ENCODE measurements around the gene WFDC8.

The WFDC8 gene

DNA sequence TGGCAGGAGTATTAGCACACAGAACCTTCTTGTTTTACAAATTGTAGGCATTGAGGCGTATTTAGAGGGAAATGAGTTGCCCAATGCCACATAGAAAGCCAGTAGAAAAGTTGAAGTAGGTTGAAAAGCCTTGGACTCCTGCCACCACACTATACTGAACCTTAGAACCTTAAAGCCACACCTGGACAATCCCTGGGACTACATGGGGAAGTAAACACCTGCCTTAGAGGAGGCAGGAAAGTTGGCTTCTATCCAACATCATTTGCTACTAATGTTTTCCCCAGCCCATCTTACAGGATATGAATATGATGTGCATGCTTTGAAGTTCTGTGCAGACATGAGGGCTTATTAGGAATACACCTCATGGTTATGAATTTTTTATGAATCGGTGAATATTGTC lies 26.6 kb downstream of the WFDC8 start:
- no peaks in the 10 kb centered on the region for H3K9me3 ChIP-seq (ENCODE audit: control insufficient read depth, insufficient read depth, low read depth, low read length)
- H3K4me1 ChIP-seq (ENCODE audit: control insufficient read depth, insufficient read depth, low read length) = no peaks in the 10 kb centered on the region
- H3K36me3 ChIP-seq (ENCODE audit: control insufficient read depth, insufficient read depth, low read length) = no peaks in the 10 kb centered on the region

DNA sequence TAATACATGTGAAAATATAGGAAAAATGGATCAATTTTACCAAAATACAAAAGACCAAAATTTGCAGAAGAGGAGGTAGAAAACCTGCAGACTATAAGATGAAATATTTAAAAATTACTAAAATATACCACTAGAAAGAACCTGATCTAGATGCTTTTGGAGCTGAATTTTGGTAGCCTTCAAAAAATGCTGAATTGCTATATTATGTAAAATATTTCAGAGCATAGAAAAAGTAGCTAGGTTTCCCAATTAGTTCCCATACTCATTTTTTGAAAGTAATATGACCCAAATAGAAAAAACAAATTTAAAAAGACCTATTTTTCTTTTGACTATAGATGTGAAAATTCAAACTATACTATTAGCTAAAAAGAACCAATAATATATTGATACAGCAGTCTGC lies 28.3 kb downstream of the WFDC8 start:
- Histone ChIP-seq H3K9ac (ENCODE audit: low read length) (no peak overlapping the region), H3K4me3 (ENCODE audit: low read depth, low read length) (no peak overlapping the region), H3K27me3 (ENCODE audit: control insufficient read depth, insufficient read depth, low read length) (no peaks in the 10 kb centered on the region), H3K9me3 (ENCODE audit: control insufficient read depth, insufficient read depth, low read depth, low read length) (no peaks in the 10 kb centered on the region), H3K4me1 (ENCODE audit: control insufficient read depth, insufficient read depth, low read length) (no peaks in the 10 kb centered on the region), H3K27ac (ENCODE audit: low read depth, low read length) (no peak overlapping the region), H3K36me3 (ENCODE audit: control insufficient read depth, insufficient read depth, low read length) (no peaks in the 10 kb centered on the region)

More for the DNA sequence above, 26.6 kb downstream of the WFDC8 start:
- Histone ChIP-seq H3K27ac (ENCODE audit: low read depth, low read length) (no peak overlapping the region), H3K4me3 (ENCODE audit: low read depth, low read length) (no peak overlapping the region), H3K27me3 (ENCODE audit: control insufficient read depth, insufficient read depth, low read length) (no peaks in the 10 kb centered on the region), H3K9ac (ENCODE audit: low read length) (no peak overlapping the region)

DNA sequence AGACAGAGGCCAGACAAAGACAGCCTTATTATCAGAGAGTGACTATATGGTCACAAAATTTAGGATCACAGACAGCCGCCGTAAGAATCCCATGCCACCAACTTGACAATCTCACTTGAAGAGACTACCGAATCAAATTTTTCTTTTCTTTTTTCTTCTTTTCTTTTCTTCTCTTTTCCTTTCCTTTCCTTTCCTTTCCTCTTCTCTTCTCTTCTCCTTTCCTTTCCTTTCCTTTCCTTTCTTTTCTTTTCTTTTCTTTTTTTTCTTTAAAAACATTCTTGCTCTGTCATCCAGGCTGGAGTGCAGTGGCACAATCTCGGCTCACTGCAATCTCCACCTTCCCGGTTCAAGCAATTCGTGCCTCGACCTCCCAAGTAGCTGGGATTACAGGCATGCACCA lies 30.7 kb downstream of the WFDC8 start:
- no peaks in the 10 kb centered on the region for H3K4me1 ChIP-seq (ENCODE audit: control insufficient read depth, insufficient read depth, low read length)
- no peak overlapping the region for H3K4me3 ChIP-seq (ENCODE audit: low read depth, low read length)
- no peak overlapping the region for H3K9ac ChIP-seq (ENCODE audit: low read length)
- H3K27me3 ChIP-seq (ENCODE audit: control insufficient read depth, insufficient read depth, low read length) = peaks cover 5% of the 10 kb centered on the region; the same call in 1 of the 2 replicates
- no peaks in the 10 kb centered on the region for H3K9me3 ChIP-seq (ENCODE audit: control insufficient read depth, insufficient read depth, low read depth, low read length)
- no peak overlapping the region for H3K27ac ChIP-seq (ENCODE audit: low read depth, low read length)
- H3K36me3 ChIP-seq (ENCODE audit: control insufficient read depth, insufficient read depth, low read length) = no peaks in the 10 kb centered on the region

DNA sequence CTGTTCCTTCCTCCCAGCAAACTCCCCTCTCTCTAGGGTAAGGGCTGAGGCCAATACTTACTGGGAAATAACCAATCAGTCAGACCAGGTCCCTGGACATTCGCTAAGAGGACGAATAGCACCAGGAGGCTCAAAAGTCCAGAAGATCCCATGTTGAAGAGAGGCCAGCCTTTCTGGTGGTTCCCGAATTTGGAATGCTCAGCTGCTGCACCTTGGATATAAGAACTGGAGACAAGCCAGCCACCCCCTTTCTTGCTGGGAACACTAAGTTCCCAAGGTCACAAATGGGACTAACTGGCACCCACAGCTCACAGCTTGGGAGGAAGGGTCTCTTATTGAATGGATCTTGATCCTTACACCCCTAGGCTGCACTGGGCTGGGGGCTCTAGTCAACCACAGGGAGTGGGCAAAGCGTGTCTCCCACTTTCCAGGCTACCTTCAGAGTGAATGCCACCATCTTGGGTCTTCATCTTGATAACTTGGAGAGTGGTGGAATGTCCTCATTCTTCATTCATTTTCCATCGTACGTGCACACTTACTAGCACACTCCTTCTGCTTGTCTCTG lies 31.8 kb downstream of the WFDC8 start, which contains the start of gene EPPIN:
EPPIN (minus strand) TSS at position 196 of the 565 bp plus-strand sequence; CDS start at position 152, 44 bp downstream.
- peaks cover 7% of the 10 kb centered on the region; the same call in 1 of the 2 replicates for H3K27me3 ChIP-seq (ENCODE audit: control insufficient read depth, insufficient read depth, low read length)
- H3K9me3 ChIP-seq (ENCODE audit: control insufficient read depth, insufficient read depth, low read depth, low read length) = no peaks in the 10 kb centered on the region
- no peak within 1 kb of the TSS for H3K27ac ChIP-seq (ENCODE audit: low read depth, low read length)

DNA sequence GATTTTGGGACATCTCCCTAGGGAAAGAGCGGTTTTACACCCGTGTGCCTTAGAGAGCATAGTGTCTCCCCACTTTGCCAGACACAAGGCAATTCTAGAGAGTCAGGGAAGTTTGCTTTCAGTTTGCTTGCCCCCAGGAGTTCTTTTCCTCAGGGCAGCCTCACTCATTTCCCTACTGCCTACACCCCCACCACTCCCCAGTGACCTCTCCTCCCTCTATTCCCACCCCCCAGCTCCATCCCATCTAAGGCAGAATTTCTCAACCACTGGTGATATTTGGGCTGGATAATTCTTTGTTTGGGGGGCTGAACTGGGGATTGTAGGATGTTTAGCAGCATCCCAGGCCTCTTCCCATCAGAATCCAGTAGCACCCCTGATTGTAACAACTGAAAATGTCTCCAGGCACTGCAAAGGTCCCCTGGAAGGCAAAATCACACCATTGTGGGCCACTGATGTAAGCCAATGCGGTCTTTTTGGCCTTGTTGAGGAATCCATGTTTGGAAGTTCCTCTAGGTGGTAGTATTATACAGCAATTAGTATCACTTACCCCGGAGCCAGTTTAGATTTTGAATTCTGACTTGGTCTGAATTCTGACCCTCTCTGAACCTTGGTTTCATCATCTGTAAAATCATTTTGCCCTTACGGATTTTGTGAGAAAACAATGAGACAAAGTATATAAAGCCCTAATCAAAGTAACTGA lies 33.2 kb downstream of the WFDC8 start:
- Histone ChIP-seq H3K27me3 (ENCODE audit: control insufficient read depth, insufficient read depth, low read length) (peaks cover 14% of the 10 kb centered on the region; the same call in 1 of the 2 replicates), H3K4me3 (ENCODE audit: low read depth, low read length) (no peak overlapping the region), H3K4me1 (ENCODE audit: control insufficient read depth, insufficient read depth, low read length) (no peaks in the 10 kb centered on the region), H3K9ac (ENCODE audit: low read length) (no peak overlapping the region), H3K9me3 (ENCODE audit: control insufficient read depth, insufficient read depth, low read depth, low read length) (no peaks in the 10 kb centered on the region), H3K36me3 (ENCODE audit: control insufficient read depth, insufficient read depth, low read length) (no peaks in the 10 kb centered on the region), H3K27ac (ENCODE audit: low read depth, low read length) (no peak overlapping the region)

More for the DNA sequence above, 31.8 kb downstream of the WFDC8 start, which contains the start of gene EPPIN:
- Histone ChIP-seq H3K9ac (ENCODE audit: low read length) (no peak within 1 kb of the TSS), H3K4me1 (ENCODE audit: control insufficient read depth, insufficient read depth, low read length) (no peaks in the 10 kb centered on the region), H3K36me3 (ENCODE audit: control insufficient read depth, insufficient read depth, low read length) (no peaks in the 10 kb centered on the region), H3K4me3 (ENCODE audit: low read depth, low read length) (no peak within 1 kb of the TSS)

DNA sequence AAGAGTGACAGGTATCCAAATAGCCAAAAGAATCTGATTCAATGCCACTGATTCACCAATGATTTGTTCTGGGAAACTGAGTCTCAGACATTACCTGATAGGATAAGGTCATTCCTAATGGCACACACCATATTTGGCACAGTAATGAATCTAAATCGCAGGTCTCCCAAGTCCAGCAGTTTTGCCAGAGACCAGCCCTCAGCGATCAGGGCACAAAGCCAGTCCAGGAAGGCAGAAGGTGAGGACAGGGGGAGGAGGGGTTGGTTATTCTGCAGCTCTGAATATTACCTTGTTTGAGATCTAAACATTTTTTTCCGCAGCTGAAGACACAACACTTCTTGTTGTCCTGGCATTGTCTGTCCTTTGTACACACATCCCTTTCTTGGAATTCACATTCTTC lies 33.7 kb downstream of the WFDC8 start:
- Histone ChIP-seq H3K9me3 (ENCODE audit: control insufficient read depth, insufficient read depth, low read depth, low read length) (no peaks in the 10 kb centered on the region), H3K4me3 (ENCODE audit: low read depth, low read length) (no peak overlapping the region), H3K9ac (ENCODE audit: low read length) (no peak overlapping the region), H3K36me3 (ENCODE audit: control insufficient read depth, insufficient read depth, low read length) (no peaks in the 10 kb centered on the region), H3K27ac (ENCODE audit: low read depth, low read length) (no peak overlapping the region), H3K4me1 (ENCODE audit: control insufficient read depth, insufficient read depth, low read length) (no peaks in the 10 kb centered on the region), H3K27me3 (ENCODE audit: control insufficient read depth, insufficient read depth, low read length) (peaks cover 14% of the 10 kb centered on the region; the same call in 1 of the 2 replicates)

DNA sequence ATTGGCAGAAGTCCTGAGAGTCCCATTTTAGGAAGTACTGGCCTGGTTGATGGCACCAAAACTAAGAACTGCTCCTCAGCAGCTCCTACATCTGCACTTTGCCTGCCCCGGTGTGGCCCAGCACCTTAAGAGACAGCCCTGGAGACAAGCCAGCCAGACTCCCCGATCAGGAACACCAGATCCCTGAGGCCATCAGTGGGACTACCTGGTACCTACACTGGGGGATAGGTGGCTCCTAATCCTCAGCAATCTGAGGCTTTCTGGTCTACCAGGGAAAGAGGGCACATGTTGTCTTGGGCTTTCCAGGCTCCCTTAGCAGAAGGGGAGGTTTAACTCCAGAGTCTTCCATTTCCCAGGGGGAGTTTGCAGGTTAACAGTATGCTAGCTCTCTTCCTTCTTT lies 39.7 kb downstream of the WFDC8 start, which contains the start of gene WFDC6:
WFDC6 (minus strand) TSS at position 101 of the 400 bp plus-strand sequence; CDS start at position 26, 75 bp downstream.
- no peaks in the 10 kb centered on the region for H3K36me3 ChIP-seq (ENCODE audit: control insufficient read depth, insufficient read depth, low read length)
- H3K27me3 ChIP-seq (ENCODE audit: control insufficient read depth, insufficient read depth, low read length) = peaks cover 15% of the 10 kb centered on the region; the same call in 1 of the 2 replicates
- no peaks in the 10 kb centered on the region for H3K9me3 ChIP-seq (ENCODE audit: control insufficient read depth, insufficient read depth, low read depth, low read length)
- no peak within 1 kb of the TSS for H3K27ac ChIP-seq (ENCODE audit: low read depth, low read length)
- no peak within 1 kb of the TSS for H3K9ac ChIP-seq (ENCODE audit: low read length)
- no peak within 1 kb of the TSS for H3K4me3 ChIP-seq (ENCODE audit: low read depth, low read length)
- H3K4me1 ChIP-seq (ENCODE audit: control insufficient read depth, insufficient read depth, low read length) = 0 out of 2 replicates have a peak, but pooled peaks cover 8% of the 10 kb centered on the region

DNA sequence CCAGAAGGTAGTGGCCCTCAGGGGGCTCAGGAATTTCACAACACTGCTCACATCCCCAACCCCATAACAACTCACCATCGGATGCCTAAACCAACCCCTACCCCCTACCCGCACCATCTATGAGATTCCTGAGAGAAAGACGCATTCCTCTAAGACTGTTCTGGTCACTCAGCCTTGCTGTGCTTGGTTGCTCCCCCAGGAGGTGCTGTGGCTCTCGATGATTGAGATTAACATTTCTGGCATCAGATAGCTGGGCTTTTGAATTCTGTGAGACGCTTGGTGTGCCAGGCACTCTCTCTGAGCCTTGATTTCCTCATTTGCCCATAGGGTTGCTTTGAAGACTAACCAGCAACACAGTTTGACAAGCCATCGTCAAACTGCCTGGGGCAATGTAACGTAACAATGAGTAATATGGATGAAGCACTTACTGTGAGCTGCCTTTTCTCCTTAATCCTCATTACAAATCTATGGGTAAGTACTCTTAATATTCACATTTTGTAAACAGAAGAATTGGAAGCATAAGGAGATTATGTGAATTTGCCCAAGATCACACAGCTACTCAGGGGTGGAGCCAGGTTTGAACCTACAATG lies 40.8 kb downstream of the WFDC8 start:
- Histone ChIP-seq H3K27ac (ENCODE audit: low read depth, low read length) (no peak overlapping the region), H3K9me3 (ENCODE audit: control insufficient read depth, insufficient read depth, low read depth, low read length) (no peaks in the 10 kb centered on the region), H3K27me3 (ENCODE audit: control insufficient read depth, insufficient read depth, low read length) (peaks cover 12% of the 10 kb centered on the region; the same call in 1 of the 2 replicates), H3K36me3 (ENCODE audit: control insufficient read depth, insufficient read depth, low read length) (no peaks in the 10 kb centered on the region), H3K9ac (ENCODE audit: low read length) (no peak overlapping the region), H3K4me3 (ENCODE audit: low read depth, low read length) (no peak overlapping the region), H3K4me1 (ENCODE audit: control insufficient read depth, insufficient read depth, low read length) (0 out of 2 replicates have a peak, but pooled peaks cover 8% of the 10 kb centered on the region)

DNA sequence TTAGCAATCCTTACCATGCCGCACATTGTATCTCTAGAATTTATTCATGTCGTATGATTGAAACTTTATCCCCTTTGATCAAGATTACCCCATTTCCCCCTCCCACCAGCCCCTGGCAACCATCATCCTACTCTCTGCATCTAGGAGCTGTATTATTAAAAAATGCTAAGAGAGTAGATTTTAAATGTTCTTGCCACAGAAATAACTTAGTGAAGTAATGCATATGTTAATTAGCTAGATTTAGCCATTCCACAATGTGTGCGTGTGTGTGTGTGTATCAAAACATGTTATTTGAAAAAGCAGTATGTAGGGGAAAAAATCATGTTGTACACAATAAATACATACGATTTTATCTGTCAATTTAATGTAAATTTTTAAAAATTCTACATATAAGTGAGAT lies 51.8 kb downstream of the WFDC8 start:
- Histone ChIP-seq H3K9ac (ENCODE audit: low read length) (no peak overlapping the region), H3K27ac (ENCODE audit: low read depth, low read length) (no peak overlapping the region), H3K9me3 (ENCODE audit: control insufficient read depth, insufficient read depth, low read depth, low read length) (no peaks in the 10 kb centered on the region), H3K4me3 (ENCODE audit: low read depth, low read length) (no peak overlapping the region), H3K27me3 (ENCODE audit: control insufficient read depth, insufficient read depth, low read length) (peaks cover 39% of the 10 kb centered on the region), H3K36me3 (ENCODE audit: control insufficient read depth, insufficient read depth, low read length) (no peaks in the 10 kb centered on the region), H3K4me1 (ENCODE audit: control insufficient read depth, insufficient read depth, low read length) (no peaks in the 10 kb centered on the region)

DNA sequence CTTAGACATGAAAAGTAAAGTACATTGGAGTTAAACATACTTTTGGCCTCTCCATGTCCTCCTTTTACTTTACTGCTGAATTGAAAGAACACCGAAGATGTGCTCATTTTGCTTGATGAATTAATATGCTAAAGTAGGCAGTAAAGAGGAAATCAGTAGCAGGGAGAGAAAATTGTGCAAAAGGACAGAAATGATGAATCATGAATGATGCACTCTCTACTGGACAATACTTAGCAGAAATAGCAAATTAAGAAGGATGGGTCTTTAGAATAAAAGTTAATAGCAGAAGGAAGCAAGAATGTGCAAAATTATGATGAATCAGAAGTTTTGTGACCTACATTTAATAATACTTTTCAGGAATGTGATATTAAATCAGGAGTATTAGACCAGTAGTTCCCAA lies 55.3 kb downstream of the WFDC8 start:
- Histone ChIP-seq H3K27me3 (ENCODE audit: control insufficient read depth, insufficient read depth, low read length) (peaks cover 45% of the 10 kb centered on the region), H3K36me3 (ENCODE audit: control insufficient read depth, insufficient read depth, low read length) (no peaks in the 10 kb centered on the region), H3K9ac (ENCODE audit: low read length) (no peak overlapping the region), H3K9me3 (ENCODE audit: control insufficient read depth, insufficient read depth, low read depth, low read length) (no peaks in the 10 kb centered on the region), H3K27ac (ENCODE audit: low read depth, low read length) (no peak overlapping the region), H3K4me3 (ENCODE audit: low read depth, low read length) (no peak overlapping the region), H3K4me1 (ENCODE audit: control insufficient read depth, insufficient read depth, low read length) (no peaks in the 10 kb centered on the region)

DNA sequence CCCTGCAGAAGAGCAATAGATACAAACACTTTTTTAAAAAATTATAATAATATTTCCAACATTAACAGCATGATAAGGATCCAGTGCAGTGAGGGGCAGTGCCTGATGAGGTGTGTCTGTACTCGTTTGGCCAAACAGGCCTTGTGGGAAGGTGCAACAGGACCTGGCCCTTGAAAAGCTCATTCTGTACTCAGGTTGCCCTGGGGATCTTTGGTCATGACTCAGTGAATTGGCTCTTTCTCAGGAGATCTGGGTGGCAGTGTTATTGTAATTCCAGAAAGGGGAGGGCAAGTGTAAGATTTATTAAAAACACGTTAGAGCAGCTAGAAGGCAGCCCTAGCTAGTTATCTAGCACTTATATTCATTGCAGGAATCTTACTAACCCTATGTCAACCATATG lies 60.8 kb downstream of the WFDC8 start:
- Histone ChIP-seq H3K27me3 (ENCODE audit: control insufficient read depth, insufficient read depth, low read length) (peaks cover 22% of the 10 kb centered on the region), H3K4me3 (ENCODE audit: low read depth, low read length) (no peak overlapping the region), H3K36me3 (ENCODE audit: control insufficient read depth, insufficient read depth, low read length) (no peaks in the 10 kb centered on the region), H3K9me3 (ENCODE audit: control insufficient read depth, insufficient read depth, low read depth, low read length) (no peaks in the 10 kb centered on the region), H3K4me1 (ENCODE audit: control insufficient read depth, insufficient read depth, low read length) (no peaks in the 10 kb centered on the region), H3K9ac (ENCODE audit: low read length) (no peak overlapping the region), H3K27ac (ENCODE audit: low read depth, low read length) (no peak overlapping the region)
